GM15510 (cell line): ENCODE measurements around the gene SSH2.

Source experiments
- POLR2A ChIP-seq: IDR thresholded peaks from 3 replicates; pipeline ENCODE4 v1.6.1; 2011; ENCODE audit warnings: borderline replicate concordance; ENCODE audit not compliant: insufficient read length; ENCODE audit errors: extremely low read depth

Gene SSH2

GRCh38 chr17:29716566-29716965, 213.5 kb downstream of the SSH2 start:
- no peak for TF ChIP-seq POLR2A

- TF ChIP-seq POLR2A: no peak
Measured at GRCh38 chr17:29715680-29716079, 214.3 kb downstream of the SSH2 start.

- no peak for TF ChIP-seq POLR2A
Measured at GRCh38 chr17:29714146-29714545, 215.9 kb downstream of the SSH2 start.

DNA sequence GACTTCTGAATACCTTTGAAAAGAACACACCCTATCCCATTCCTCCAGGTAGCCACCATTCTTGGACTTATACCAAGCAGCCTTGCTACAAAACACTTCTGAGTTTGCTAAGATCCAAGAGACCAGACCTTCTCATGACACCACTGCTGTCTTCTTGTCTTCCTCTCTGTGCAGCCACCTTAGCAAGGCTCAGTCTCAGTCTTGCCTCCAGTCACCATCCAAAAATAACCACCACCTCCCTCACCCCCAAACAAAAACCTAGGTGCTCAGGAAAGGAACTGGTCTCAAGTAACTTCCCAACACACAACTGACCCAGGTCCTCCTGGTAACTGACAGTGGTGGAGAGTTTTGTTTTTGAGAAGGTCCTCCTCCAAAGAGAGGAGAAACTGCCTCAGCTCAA, 216.4 kb downstream of the SSH2 start:
- TF ChIP-seq POLR2A: no peak

DNA sequence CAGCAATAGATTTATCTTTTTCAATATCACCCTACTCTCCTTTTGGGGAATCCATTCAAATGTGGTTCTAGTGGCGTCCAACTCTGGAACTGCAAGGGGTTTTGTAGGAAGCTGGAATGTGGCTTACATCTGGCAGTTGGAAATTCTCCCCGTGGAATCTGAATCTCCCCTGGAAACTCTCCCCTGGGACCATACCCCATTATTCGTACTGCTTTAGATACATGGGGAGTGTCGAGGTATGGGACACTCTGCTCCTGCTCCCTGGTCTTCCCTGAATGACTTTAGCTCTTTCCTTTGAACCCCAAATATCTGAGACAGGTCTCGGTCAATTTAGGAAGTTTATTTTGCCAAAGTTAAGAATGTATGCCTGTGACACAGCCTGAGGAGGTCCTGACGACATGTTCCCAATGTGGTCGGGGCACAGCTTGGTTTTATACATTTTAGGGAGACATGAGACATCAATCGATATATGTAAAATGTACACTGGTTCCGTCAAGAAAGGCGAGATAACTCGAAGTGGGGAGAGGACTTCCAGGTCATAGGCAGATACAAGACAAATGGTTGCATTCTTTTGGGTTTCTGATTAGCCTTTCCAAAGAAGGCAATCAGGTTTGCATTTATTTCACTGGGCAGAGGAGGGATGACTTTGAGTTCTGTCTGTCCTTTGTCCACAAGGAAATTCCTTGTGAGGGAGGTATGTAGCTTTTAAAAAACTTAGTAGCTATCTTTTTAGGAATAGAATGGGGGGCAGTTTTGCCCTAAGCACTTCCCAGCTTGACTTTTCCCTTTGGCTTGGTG, 218.2 kb downstream of the SSH2 start:
- no peak for TF ChIP-seq POLR2A

GRCh38 chr17:29710891-29711418, 219.1 kb downstream of the SSH2 start:
- TF ChIP-seq POLR2A: no peak

GRCh38 chr17:29710520-29710884, 219.5 kb downstream of the SSH2 start:
- no peak for TF ChIP-seq POLR2A

DNA sequence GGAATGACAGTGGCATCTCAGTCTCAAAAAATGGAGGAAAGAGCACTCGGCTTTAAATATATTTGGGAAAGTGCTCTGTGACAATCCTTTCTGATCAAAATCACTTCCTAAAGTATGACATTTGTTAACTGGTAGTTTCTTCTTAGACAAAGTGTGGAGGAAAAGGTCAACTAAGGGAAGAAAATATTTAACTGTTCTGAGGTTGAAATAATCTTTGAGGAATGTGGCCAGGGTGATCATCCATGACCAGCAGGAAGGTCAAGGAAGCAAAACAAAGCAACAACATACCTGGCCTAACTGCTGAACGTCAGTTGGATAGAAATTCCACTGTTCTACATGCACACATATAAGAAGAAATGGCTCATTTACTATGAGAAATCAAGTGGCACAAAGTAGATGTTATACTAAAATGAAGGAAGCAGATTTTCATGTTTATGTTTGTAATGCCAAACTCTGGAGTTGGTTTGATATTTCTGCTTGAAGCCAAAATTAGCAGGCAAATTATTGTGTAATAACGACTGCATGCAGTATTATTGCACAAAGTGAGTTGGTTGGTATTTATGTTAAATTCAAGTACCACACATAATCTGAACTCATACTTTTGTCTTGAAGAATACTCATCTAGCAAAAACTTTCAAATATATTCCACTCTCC, 220.0 kb downstream of the SSH2 start:
- no peak for TF ChIP-seq POLR2A

DNA sequence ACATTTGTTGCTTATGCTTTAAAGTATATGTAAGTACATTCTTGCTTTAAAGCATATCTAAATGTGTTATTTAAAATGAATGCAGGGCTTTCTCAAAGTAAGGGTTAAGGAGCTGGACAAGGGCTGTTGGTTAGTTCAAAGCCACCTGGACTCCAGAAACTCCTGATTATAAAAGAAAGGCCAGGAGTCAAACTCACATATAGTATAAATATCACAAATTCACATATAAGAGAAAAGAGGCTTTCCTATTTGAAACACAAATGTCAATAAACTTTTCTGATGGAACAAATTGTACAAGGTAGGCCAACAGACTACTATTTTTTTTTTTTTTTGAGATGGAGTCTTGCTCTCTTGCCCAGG, 222.8 kb downstream of the SSH2 start:
- no peak for TF ChIP-seq POLR2A

GRCh38 chr17:29706045-29706431, 224.0 kb downstream of the SSH2 start:
- TF ChIP-seq POLR2A: no peak

DNA sequence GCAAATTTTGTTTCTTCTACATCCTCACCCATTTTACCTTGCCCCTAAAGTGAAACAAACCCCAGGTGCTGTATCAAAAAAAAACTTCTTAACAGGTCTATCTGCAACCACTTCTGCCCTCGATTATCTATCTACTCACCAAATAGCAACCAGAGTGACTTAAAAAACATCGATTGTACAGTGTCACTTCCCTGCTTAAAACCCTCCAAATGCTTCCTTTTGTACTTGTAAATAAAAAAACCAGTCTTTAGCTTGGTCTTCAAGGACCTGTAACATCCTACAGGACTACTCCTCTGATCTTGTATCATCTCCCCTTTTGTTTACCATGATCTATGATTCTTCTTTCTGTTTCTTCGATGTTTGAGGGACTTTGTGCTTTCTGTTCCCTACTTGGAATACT, 224.6 kb downstream of the SSH2 start:
- no peak for TF ChIP-seq POLR2A

GRCh38 chr17:29699283-29699682, 230.7 kb downstream of the SSH2 start:
- no peak for TF ChIP-seq POLR2A

GRCh38 chr17:29698837-29699236, 231.2 kb downstream of the SSH2 start:
- no peak for TF ChIP-seq POLR2A

GRCh38 chr17:29698019-29698777, 231.8 kb downstream of the SSH2 start:
- TF ChIP-seq POLR2A: no peak

DNA sequence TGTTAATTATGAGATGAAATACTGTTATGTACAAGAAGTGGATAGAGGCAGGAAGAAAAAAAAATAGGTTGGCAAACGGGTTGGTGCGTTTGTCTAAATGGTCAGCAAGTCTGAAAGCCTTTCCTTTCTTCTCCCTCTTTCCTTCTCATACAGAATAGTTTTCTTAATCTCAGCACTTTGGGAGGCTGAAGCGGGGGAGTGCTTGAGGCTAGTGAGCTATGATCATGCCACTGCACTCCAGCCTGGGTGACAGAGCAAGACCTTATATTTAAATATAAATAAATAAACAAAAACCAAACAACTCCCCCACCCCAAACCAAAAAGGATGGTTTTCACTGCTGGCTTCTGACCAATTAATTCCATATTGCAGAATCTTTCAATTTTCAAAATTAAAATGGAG, 232.7 kb downstream of the SSH2 start:
- TF ChIP-seq POLR2A: no peak
